Measurements from ENCODE around the gene GPAT3. TPM values are rescaled to one million over a fixed set of nuclear protein-coding genes. Genes with fewer than 3 reads are reported as not detected.
A peak's percentile ranks its signal among the peaks of the same experiment; 100 is the strongest.

The GPAT3 gene
- total and polyA plus RNA-seq, 2 experiments from 2014 or later = 1.2 to 2.0 TPM

GRCh38 chr4:83552924-83553323, 17.0 kb downstream of the GPAT3 start:
- no peaks in the 10 kb centered on the region for H3K9me2 ChIP-seq (ENCODE audit: insufficient read depth)
- H3K4me2 ChIP-seq = no peak overlapping the region
- H3F3A ChIP-seq (replicated peaks; ENCODE audit: low read depth) = no peaks in the 10 kb centered on the region
- ATAC-seq (no peak), DNase-seq (ENCODE audit: low spot score) (no peak)
- peaks cover 5% of the 10 kb centered on the region; the same call in 1 of the 2 replicates for H3K4me1 ChIP-seq (ENCODE audit: insufficient read depth)
- H3K79me2 ChIP-seq (replicated peaks; ENCODE audit: insufficient read depth) = no peaks in the 10 kb centered on the region
- H3K27me3 Mint-ChIP-seq (ENCODE audit: insufficient read depth, low read depth, poor library complexity) = no peaks in the 10 kb centered on the region
- no peak overlapping the region for H3K4me3 Mint-ChIP-seq
- no peaks in the 10 kb centered on the region for H3K36me3 Mint-ChIP-seq (ENCODE audit: low read depth)
- H4K20me1 ChIP-seq (replicated peaks; ENCODE audit: insufficient read depth) = no peaks in the 10 kb centered on the region
- H3K27me3 ChIP-seq (ENCODE audit: insufficient read depth) = no peaks in the 10 kb centered on the region
- no peak overlapping the region for H3K27ac ChIP-seq (ENCODE audit: low read depth)
- TF ChIP-seq EZH2 (IDR thresholded peaks at IDR 0.05; ENCODE audit: low read depth, unreplicated experiment) = no peak
- no peak for TF ChIP-seq CTCF (conservative IDR thresholded peaks at IDR 0.05; ENCODE audit: low read depth in 2 of 2)
- TF ChIP-seq ZNF114 (CRISPR knock-in tag; IDR thresholded peaks at IDR 0.05) = no peak
- TF ChIP-seq POLR2AphosphoS5 (IDR thresholded peaks at IDR 0.05; ENCODE audit: low read depth) = no peak
- no peak for TF ChIP-seq ZNF331 (CRISPR knock-in tag; IDR thresholded peaks at IDR 0.05; ENCODE audit: low read depth)
- no peak for TF ChIP-seq JUNB (IDR thresholded peaks at IDR 0.05; ENCODE audit: unreplicated experiment)
- no peak for TF ChIP-seq ETS1 (IDR thresholded peaks at IDR 0.05)
- no peak for TF ChIP-seq EZH2phosphoT487 (IDR thresholded peaks at IDR 0.05; ENCODE audit: unreplicated experiment)
- no peak for TF ChIP-seq STAT1 (IDR thresholded peaks at IDR 0.05; ENCODE audit: unreplicated experiment)
- TF ChIP-seq, protein P1, sequence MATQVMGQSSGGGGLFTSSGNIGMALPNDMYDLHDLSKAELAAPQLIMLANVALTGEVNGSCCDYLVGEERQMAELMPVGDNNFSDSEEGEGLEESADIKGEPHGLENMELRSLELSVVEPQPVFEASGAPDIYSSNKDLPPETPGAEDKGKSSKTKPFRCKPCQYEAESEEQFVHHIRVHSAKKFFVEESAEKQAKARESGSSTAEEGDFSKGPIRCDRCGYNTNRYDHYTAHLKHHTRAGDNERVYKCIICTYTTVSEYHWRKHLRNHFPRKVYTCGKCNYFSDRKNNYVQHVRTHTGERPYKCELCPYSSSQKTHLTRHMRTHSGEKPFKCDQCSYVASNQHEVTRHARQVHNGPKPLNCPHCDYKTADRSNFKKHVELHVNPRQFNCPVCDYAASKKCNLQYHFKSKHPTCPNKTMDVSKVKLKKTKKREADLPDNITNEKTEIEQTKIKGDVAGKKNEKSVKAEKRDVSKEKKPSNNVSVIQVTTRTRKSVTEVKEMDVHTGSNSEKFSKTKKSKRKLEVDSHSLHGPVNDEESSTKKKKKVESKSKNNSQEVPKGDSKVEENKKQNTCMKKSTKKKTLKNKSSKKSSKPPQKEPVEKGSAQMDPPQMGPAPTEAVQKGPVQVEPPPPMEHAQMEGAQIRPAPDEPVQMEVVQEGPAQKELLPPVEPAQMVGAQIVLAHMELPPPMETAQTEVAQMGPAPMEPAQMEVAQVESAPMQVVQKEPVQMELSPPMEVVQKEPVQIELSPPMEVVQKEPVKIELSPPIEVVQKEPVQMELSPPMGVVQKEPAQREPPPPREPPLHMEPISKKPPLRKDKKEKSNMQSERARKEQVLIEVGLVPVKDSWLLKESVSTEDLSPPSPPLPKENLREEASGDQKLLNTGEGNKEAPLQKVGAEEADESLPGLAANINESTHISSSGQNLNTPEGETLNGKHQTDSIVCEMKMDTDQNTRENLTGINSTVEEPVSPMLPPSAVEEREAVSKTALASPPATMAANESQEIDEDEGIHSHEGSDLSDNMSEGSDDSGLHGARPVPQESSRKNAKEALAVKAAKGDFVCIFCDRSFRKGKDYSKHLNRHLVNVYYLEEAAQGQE (IDR thresholded peaks at IDR 0.05; ENCODE audit: unreplicated experiment) = no peak
- no peak for TF ChIP-seq NANOG (IDR thresholded peaks at IDR 0.05; ENCODE audit: borderline replicate concordance)
- TF ChIP-seq, protein P2, sequence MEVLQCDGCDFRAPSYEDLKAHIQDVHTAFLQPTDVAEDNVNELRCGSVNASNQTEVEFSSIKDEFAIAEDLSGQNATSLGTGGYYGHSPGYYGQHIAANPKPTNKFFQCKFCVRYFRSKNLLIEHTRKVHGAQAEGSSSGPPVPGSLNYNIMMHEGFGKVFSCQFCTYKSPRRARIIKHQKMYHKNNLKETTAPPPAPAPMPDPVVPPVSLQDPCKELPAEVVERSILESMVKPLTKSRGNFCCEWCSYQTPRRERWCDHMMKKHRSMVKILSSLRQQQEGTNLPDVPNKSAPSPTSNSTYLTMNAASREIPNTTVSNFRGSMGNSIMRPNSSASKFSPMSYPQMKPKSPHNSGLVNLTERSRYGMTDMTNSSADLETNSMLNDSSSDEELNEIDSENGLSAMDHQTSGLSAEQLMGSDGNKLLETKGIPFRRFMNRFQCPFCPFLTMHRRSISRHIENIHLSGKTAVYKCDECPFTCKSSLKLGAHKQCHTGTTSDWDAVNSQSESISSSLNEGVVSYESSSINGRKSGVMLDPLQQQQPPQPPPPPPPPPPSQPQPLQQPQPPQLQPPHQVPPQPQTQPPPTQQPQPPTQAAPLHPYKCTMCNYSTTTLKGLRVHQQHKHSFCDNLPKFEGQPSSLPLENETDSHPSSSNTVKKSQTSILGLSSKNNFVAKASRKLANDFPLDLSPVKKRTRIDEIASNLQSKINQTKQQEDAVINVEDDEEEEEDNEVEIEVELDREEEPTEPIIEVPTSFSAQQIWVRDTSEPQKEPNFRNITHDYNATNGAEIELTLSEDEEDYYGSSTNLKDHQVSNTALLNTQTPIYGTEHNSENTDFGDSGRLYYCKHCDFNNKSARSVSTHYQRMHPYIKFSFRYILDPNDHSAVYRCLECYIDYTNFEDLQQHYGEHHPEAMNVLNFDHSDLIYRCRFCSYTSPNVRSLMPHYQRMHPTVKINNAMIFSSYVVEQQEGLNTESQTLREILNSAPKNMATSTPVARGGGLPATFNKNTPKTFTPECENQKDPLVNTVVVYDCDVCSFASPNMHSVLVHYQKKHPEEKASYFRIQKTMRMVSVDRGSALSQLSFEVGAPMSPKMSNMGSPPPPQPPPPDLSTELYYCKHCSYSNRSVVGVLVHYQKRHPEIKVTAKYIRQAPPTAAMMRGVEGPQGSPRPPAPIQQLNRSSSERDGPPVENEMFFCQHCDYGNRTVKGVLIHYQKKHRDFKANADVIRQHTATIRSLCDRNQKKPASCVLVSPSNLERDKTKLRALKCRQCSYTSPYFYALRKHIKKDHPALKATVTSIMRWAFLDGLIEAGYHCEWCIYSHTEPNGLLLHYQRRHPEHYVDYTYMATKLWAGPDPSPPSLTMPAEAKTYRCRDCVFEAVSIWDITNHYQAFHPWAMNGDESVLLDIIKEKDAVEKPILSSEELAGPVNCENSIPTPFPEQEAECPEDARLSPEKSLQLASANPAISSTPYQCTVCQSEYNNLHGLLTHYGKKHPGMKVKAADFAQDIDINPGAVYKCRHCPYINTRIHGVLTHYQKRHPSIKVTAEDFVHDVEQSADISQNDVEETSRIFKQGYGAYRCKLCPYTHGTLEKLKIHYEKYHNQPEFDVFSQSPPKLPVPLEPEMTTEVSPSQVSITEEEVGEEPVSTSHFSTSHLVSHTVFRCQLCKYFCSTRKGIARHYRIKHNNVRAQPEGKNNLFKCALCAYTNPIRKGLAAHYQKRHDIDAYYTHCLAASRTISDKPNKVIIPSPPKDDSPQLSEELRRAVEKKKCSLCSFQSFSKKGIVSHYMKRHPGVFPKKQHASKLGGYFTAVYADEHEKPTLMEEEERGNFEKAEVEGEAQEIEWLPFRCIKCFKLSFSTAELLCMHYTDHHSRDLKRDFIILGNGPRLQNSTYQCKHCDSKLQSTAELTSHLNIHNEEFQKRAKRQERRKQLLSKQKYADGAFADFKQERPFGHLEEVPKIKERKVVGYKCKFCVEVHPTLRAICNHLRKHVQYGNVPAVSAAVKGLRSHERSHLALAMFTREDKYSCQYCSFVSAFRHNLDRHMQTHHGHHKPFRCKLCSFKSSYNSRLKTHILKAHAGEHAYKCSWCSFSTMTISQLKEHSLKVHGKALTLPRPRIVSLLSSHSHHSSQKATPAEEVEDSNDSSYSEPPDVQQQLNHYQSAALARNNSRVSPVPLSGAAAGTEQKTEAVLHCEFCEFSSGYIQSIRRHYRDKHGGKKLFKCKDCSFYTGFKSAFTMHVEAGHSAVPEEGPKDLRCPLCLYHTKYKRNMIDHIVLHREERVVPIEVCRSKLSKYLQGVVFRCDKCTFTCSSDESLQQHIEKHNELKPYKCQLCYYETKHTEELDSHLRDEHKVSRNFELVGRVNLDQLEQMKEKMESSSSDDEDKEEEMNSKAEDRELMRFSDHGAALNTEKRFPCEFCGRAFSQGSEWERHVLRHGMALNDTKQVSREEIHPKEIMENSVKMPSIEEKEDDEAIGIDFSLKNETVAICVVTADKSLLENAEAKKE (CRISPR knock-in tag; IDR thresholded peaks at IDR 0.05) = no peak
- TF ChIP-seq CREB1 (CRISPR knock-in tag; IDR thresholded peaks at IDR 0.05; ENCODE audit: low read depth) = no peak
- 0 out of 2 replicates have a peak overlapping the region, but pooled peaks have one; percentile 2 for H2AFZ ChIP-seq
- no peak overlapping the region for H3K27ac Mint-ChIP-seq
- no peaks in the 10 kb centered on the region; the same call in 2 of the 3 replicates for H3K4me1 Mint-ChIP-seq
- no peak overlapping the region for H3K4me3 ChIP-seq
- H3K36me3 ChIP-seq (ENCODE audit: insufficient read depth) = no peaks in the 10 kb centered on the region
- no peaks in the 10 kb centered on the region for H3K9me3 Mint-ChIP-seq

All from GM23338 (cell line).